Vagina (tissue), 2 donors: ENCODE measurements around the gene OBSL1. TPM values are rescaled to one million over a fixed set of nuclear protein-coding genes. Genes with fewer than 3 reads are reported as not detected.

Source experiments
- DNase-seq, 2 donors: peaks; one replicate each; pipeline ENCODE4 v3.0.0-alpha.2; 2017; ENCODE audit errors: extremely low spot score in 2 of 2
- H3K27ac ChIP-seq: fragments of 200-600 bp; sonication (generic); one replicate; pipeline ENCODE4 v1.5.1; 2019
- H3K27me3 ChIP-seq: fragments of 200-600 bp; sonication (generic); one replicate; pipeline ENCODE4 v1.5.1; 2019
- H3K36me3 ChIP-seq, 2 donors: fragments of 200-600 bp; sonication (generic); one replicate each; pipeline ENCODE4 v1.5.1; 2017 to 2019
- H3K4me1 ChIP-seq: fragments of 200-600 bp; sonication (generic); one replicate; pipeline ENCODE4 v1.5.1; 2019
- H3K4me3 ChIP-seq, 2 donors: fragments of 200-600 bp; sonication (generic); 1 replicate in 1 of 2; 2 replicates in 1 of 2; pipeline ENCODE4 v1.5.1; 2016 to 2019
- H3K9me3 ChIP-seq: fragments of 200-600 bp; sonication (generic); one replicate; pipeline ENCODE4 v1.5.1; 2019
- POLR2A ChIP-seq, 2 donors: fragments of 450-650 bp; IDR thresholded peaks; one replicate each; pipeline ENCODE4 v1.6.1; 2017; ENCODE audit warnings: antibody characterized with exemption in 2 of 2, mild to moderate bottlenecking in 2 of 2, moderate library complexity in 2 of 2
- POLR2AphosphoS5 ChIP-seq, 2 donors: sonication (generic); formaldehyde crosslinking; IDR thresholded peaks; one replicate each; pipeline ENCODE4 v1.9.0; 2017; ENCODE audit warnings: antibody characterized with exemption in 2 of 2, mild to moderate bottlenecking in 2 of 2, low read depth in 1 of 2; ENCODE audit not compliant: insufficient read depth in 1 of 2
- intact Hi-C: fragments of 100-400 bp; cut with DNase I; formaldehyde crosslinking; loops from one replicate; pipeline ENCODE4 v1.15.1; 2023
- microRNA-seq: library from miRNA; unstranded; fragments of <30 nt; microRNA quantifications from one replicate; pipeline ENCODE4, GENCODE V29; 2017; ENCODE audit warnings: borderline number of aligned reads, borderline replicate concordance
- small RNA-seq: library from RNA; depleted of rRNA; stranded (forward); fragments of <200 nt; gene quantifications from one replicate; pipeline ENCODE3, GENCODE V24; 2016
- total RNA-seq: library from RNA; depleted of rRNA; stranded (reverse); fragments of >200 nt; gene quantifications from one replicate; pipeline ENCODE4 v1.2.3, GENCODE V29; 2016
- TF ChIP-seq, protein P1 (sequence below), 3 experiments: fragments of 450-650 bp in 2 of 3; fragments of 200-600 bp in 1 of 3; sonication (generic) in 1 of 3; IDR thresholded peaks; one replicate each; pipeline ENCODE4 v1.5.1; 2017 to 2019; ENCODE audit warnings: antibody characterized with exemption in 3 of 3, mild to moderate bottlenecking in 2 of 3, moderate library complexity in 2 of 3

OBSL1 gene
- total RNA-seq, 1 donor from 2014 or later: 53.0 TPM

DNA sequence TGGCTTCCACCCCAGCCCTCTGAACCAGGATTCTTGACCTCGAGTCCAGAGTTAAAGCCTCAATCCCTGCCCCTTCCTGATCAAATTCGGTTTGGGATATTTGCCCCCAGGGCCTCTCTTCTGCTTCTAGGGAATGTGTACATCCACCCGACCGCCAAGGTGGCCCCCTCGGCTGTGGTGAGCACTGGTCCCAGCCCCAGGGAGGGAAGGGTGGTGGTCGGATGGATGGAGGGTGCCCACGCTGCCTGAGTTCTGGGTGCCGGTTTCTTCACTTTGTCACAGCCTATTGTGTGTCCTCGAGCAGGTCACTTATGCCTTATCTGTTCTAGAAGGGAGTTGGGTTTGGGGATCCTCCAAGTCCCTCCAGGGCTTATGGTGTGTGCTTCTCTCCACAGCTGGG is 65.8 kb downstream of the OBSL1 start:
- H3K4me3 ChIP-seq: no peak overlapping the region
- H3K27ac ChIP-seq: no peak overlapping the region
- H3K27me3 ChIP-seq: no peaks in the 10 kb centered on the region
- TF ChIP-seq POLR2A (IDR thresholded peaks at IDR 0.05): no peak
- TF ChIP-seq POLR2AphosphoS5 (IDR thresholded peaks at IDR 0.05; ENCODE audit: insufficient read depth in 1 of 2, low read depth in 1 of 2): no peak
- TF ChIP-seq, protein P1, sequence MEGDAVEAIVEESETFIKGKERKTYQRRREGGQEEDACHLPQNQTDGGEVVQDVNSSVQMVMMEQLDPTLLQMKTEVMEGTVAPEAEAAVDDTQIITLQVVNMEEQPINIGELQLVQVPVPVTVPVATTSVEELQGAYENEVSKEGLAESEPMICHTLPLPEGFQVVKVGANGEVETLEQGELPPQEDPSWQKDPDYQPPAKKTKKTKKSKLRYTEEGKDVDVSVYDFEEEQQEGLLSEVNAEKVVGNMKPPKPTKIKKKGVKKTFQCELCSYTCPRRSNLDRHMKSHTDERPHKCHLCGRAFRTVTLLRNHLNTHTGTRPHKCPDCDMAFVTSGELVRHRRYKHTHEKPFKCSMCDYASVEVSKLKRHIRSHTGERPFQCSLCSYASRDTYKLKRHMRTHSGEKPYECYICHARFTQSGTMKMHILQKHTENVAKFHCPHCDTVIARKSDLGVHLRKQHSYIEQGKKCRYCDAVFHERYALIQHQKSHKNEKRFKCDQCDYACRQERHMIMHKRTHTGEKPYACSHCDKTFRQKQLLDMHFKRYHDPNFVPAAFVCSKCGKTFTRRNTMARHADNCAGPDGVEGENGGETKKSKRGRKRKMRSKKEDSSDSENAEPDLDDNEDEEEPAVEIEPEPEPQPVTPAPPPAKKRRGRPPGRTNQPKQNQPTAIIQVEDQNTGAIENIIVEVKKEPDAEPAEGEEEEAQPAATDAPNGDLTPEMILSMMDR (IDR thresholded peaks at IDR 0.05): no peak
- intact Hi-C loops: no loop called here
- no peak for DNase-seq
- peaks cover 26% of the 10 kb centered on the region for H3K4me1 ChIP-seq
- H3K9me3 ChIP-seq: no peaks in the 10 kb centered on the region
- peaks cover 0 to 35% of the 10 kb centered on the region in 2 donors for H3K36me3 ChIP-seq

DNA sequence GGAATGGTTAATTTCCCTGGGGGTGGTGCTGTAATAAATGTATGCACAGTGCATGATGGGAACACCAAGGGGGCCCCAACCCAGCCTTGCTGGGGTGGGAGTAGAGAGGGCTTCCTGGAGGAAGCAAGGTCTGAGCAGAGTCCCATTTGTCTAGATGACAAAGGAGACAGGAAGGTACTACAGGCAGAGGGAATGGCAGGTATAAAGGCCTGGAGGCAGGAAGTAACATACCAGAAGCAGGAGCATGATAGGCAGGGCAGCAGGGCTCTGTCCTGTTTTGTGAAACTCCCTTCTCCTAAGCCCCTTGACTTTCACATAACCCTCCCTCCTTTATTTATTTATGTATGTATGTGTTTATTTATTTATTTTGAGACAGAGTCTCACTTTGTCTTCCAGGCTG is 68.7 kb downstream of the OBSL1 start:
- peaks cover 0 to 35% of the 10 kb centered on the region in 2 donors for H3K36me3 ChIP-seq

DNA sequence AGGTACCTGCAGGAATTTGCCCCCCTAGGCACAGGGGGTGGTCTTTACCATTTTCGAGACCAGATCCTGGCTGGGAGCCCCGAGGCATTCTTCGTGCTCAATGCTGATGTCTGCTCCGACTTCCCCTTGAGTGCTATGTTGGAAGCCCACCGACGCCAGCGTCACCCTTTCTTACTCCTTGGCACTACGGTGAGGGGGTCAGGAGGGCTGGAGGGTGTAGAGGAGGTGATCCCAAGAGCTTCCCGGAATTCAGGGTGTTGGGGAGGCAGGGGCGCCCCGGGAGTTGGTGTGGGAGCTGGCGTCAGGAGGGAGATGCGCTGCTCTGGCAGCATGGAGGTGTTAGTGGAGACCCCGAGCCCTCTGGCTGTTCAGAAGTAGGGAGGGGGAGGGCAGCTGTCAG is 69.5 kb downstream of the OBSL1 start:
- TF ChIP-seq, protein P1 (IDR thresholded peaks at IDR 0.05): no peak
- TF ChIP-seq POLR2AphosphoS5 (IDR thresholded peaks at IDR 0.05; ENCODE audit: insufficient read depth in 1 of 2, low read depth in 1 of 2): no peak
- TF ChIP-seq POLR2A (IDR thresholded peaks at IDR 0.05): no peak
- no peak for DNase-seq
- Histone ChIP-seq H3K27me3 (no peaks in the 10 kb centered on the region), H3K27ac (no peak overlapping the region), H3K9me3 (no peaks in the 10 kb centered on the region), H3K4me3 (no peak overlapping the region), H3K4me1 (peaks cover 31% of the 10 kb centered on the region), H3K36me3 (peaks cover 0 to 31% of the 10 kb centered on the region in 2 donors)
- intact Hi-C loops: no loop called here

More for the DNA sequence above, 68.7 kb downstream of the OBSL1 start:
- TF ChIP-seq POLR2A (IDR thresholded peaks at IDR 0.05): no peak
- TF ChIP-seq, protein P1 (IDR thresholded peaks at IDR 0.05): no peak
- TF ChIP-seq POLR2AphosphoS5 (IDR thresholded peaks at IDR 0.05; ENCODE audit: insufficient read depth in 1 of 2, low read depth in 1 of 2): no peak
- Histone ChIP-seq H3K4me1 (peaks cover 23% of the 10 kb centered on the region), H3K4me3 (no peak overlapping the region), H3K27ac (no peak overlapping the region), H3K9me3 (no peaks in the 10 kb centered on the region), H3K27me3 (no peaks in the 10 kb centered on the region)
- intact Hi-C loops: no loop called here
- no peak for DNase-seq

Small RNAs within 50 kb of the gene (microRNA-seq; reads per million reads assigned to microRNA genes)
- gene MIR3132: not detected

Small RNAs within 50 kb of the gene (small RNA-seq; reads per million reads assigned to genes)
- gene MIR3132 (not detected), gene RN7SKP213 (not detected)

Other genes starting within 250 kb of the OBSL1 start
- gene RESP18, start 238.8 kb downstream of the OBSL1 start, total RNA-seq: not detected
- 62.9 TPM for gene DNPEP, start 183.6 kb downstream of the OBSL1 start, total RNA-seq
- 883 TPM for gene DES, start 153.2 kb downstream of the OBSL1 start, total RNA-seq
- gene SPEG, start 136.7 kb downstream of the OBSL1 start, total RNA-seq: 28.2 TPM
- gene GMPPA, start 72.6 kb downstream of the OBSL1 start, total RNA-seq: 35.4 TPM
- gene ASIC4, start 57.1 kb downstream of the OBSL1 start, total RNA-seq: not detected
- gene CHPF, start 27.7 kb downstream of the OBSL1 start, total RNA-seq: 41.5 TPM
- gene TMEM198, start 27.5 kb downstream of the OBSL1 start, total RNA-seq: 1.5 TPM
- 0.74 TPM for gene INHA, start 771 bp upstream of the OBSL1 start, total RNA-seq
- gene STK11IP, start 26.3 kb upstream of the OBSL1 start, total RNA-seq: 11.3 TPM
- 13.5 TPM for gene SLC4A3, start 56.1 kb upstream of the OBSL1 start, total RNA-seq